IPS-15b (cell line): Measurements from ENCODE around the gene KCNQ1.

Source experiments
- H3K27me3 ChIP-seq: one replicate; pipeline ENCODE4 v1.6.1; 2013; ENCODE audit warnings: low read length; ENCODE audit not compliant: control insufficient read depth, insufficient read depth
- H3K36me3 ChIP-seq: one replicate; pipeline ENCODE4 v1.6.1; 2013; ENCODE audit warnings: low read length; ENCODE audit not compliant: control insufficient read depth, insufficient read depth
- H3K4me1 ChIP-seq: one replicate; pipeline ENCODE4 v1.6.1; 2013; ENCODE audit warnings: mild to moderate bottlenecking, low read length; ENCODE audit not compliant: control insufficient read depth, insufficient read depth
- H3K4me3 ChIP-seq: one replicate; pipeline ENCODE4 v1.5.1; 2013; ENCODE audit warnings: low read depth, low read length
- H3K9ac ChIP-seq: one replicate; pipeline ENCODE4 v1.6.1; 2013; ENCODE audit warnings: low read depth, mild to moderate bottlenecking, low read length
- H3K9me3 ChIP-seq: one replicate; pipeline ENCODE4 v1.6.1; 2013; ENCODE audit warnings: mild to moderate bottlenecking, low read length; ENCODE audit not compliant: control insufficient read depth, insufficient read depth

Gene KCNQ1

GRCh38 chr11:2402106-2402505 lies 42.7 kb upstream of the KCNQ1 start:
- peaks cover 24% of the 10 kb centered on the region for H3K36me3 ChIP-seq
- H3K27me3 ChIP-seq, result no peaks in the 10 kb centered on the region
- no peaks in the 10 kb centered on the region for H3K9me3 ChIP-seq
- H3K4me3 ChIP-seq, result peak overlapping the region; percentile 98
- no peak overlapping the region for H3K9ac ChIP-seq
- H3K4me1 ChIP-seq, result no peaks in the 10 kb centered on the region

DNA sequence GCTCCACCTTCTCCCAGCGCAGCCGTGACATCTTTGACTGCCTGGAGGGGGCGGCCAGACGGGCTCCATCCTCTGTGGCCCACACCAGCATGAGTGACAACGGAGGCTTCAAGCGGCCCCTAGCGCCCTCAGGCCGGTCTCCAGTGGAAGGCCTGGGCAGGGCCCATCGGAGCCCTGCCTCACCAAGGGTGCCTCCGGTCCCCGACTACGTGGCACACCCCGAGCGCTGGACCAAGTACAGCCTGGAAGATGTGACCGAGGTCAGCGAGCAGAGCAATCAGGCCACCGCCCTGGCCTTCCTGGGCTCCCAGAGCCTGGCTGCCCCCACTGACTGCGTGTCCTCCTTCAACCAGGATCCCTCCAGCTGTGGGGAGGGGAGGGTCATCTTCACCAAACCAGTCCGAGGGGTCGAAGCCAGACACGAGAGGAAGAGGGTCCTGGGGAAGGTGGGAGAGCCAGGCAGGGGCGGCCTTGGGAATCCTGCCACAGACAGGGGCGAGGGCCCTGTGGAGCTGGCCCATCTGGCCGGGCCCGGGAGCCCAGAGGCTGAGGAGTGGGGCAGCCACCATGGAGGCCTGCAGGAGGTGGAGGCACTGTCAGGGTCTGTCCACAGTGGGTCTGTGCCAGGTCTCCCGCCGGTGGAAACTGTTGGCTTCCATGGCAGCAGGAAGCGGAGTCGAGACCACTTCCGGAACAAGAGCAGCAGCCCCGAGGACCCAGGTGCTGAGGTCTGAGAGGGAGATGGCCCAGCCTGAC lies 41.7 kb upstream of the KCNQ1 start:
- Histone ChIP-seq H3K36me3 (peaks cover 23% of the 10 kb centered on the region), H3K9me3 (no peaks in the 10 kb centered on the region), H3K9ac (no peak overlapping the region), H3K27me3 (no peaks in the 10 kb centered on the region), H3K4me3 (no peak overlapping the region), H3K4me1 (no peaks in the 10 kb centered on the region)

GRCh38 chr11:2404735-2405196 lies 40.0 kb upstream of the KCNQ1 start:
- Histone ChIP-seq H3K27me3 (no peaks in the 10 kb centered on the region), H3K4me1 (no peaks in the 10 kb centered on the region), H3K9ac (no peak overlapping the region), H3K4me3 (no peak overlapping the region), H3K36me3 (peaks cover 19% of the 10 kb centered on the region), H3K9me3 (no peaks in the 10 kb centered on the region)

GRCh38 chr11:2406451-2406850 lies 38.4 kb upstream of the KCNQ1 start:
- no peak overlapping the region for H3K9ac ChIP-seq
- no peak overlapping the region for H3K4me3 ChIP-seq
- H3K27me3 ChIP-seq, result no peaks in the 10 kb centered on the region
- H3K9me3 ChIP-seq, result no peaks in the 10 kb centered on the region
- no peaks in the 10 kb centered on the region for H3K4me1 ChIP-seq
- peaks cover 15% of the 10 kb centered on the region for H3K36me3 ChIP-seq

DNA sequence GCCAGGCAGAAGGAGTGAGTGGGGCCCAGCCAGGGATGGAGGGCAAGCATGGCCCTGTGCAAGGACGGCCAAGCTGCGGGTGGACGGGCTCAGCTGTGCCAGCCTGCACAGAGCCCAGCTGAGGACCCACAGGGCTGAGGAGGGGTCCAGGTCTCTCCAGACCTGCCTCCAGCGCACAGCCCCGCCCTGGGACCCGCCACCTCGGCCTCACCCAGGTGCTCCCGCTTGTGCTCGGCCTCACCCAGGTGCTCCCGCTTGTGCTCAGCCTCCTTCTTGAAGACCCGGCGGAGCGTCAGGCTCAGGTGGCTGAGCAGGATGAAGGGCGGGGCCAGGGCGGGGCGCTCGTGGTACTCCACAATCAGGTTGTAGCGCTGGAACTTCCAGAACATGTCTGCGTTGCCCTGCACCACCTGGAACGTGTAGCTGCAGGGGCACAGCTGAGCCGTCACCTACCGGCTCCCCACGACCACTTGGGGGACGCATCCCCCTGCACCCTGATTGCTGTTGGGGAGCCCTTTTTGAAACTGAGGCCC lies 37.9 kb upstream of the KCNQ1 start:
- Histone ChIP-seq H3K9ac (no peak overlapping the region), H3K36me3 (peaks cover 15% of the 10 kb centered on the region), H3K4me3 (no peak overlapping the region), H3K9me3 (no peaks in the 10 kb centered on the region), H3K4me1 (no peaks in the 10 kb centered on the region), H3K27me3 (no peaks in the 10 kb centered on the region)

- Histone ChIP-seq H3K9me3 (no peaks in the 10 kb centered on the region), H3K4me3 (no peak overlapping the region), H3K27me3 (no peaks in the 10 kb centered on the region), H3K36me3 (no peaks in the 10 kb centered on the region), H3K9ac (no peak overlapping the region), H3K4me1 (no peaks in the 10 kb centered on the region)
Measured at GRCh38 chr11:2408671-2409070, 36.1 kb upstream of the KCNQ1 start.

- H3K9me3 ChIP-seq, result no peaks in the 10 kb centered on the region
- no peak overlapping the region for H3K9ac ChIP-seq
- H3K4me1 ChIP-seq, result no peaks in the 10 kb centered on the region
Measured at GRCh38 chr11:2409126-2409525, 35.7 kb upstream of the KCNQ1 start.

GRCh38 chr11:2409611-2410468 lies 35.0 kb upstream of the KCNQ1 start:
- no peak overlapping the region for H3K9ac ChIP-seq
- no peaks in the 10 kb centered on the region for H3K4me1 ChIP-seq
- no peaks in the 10 kb centered on the region for H3K36me3 ChIP-seq
- H3K9me3 ChIP-seq, result no peaks in the 10 kb centered on the region
- no peak overlapping the region for H3K4me3 ChIP-seq
- no peaks in the 10 kb centered on the region for H3K27me3 ChIP-seq

More at GRCh38 chr11:2409126-2409525, 35.7 kb upstream of the KCNQ1 start:
- Histone ChIP-seq H3K36me3 (no peaks in the 10 kb centered on the region), H3K27me3 (no peaks in the 10 kb centered on the region), H3K4me3 (no peak overlapping the region)

GRCh38 chr11:2410616-2411015 lies 34.2 kb upstream of the KCNQ1 start:
- no peaks in the 10 kb centered on the region for H3K9me3 ChIP-seq
- no peaks in the 10 kb centered on the region for H3K36me3 ChIP-seq
- H3K4me3 ChIP-seq, result no peak overlapping the region
- H3K9ac ChIP-seq, result no peak overlapping the region
- no peaks in the 10 kb centered on the region for H3K27me3 ChIP-seq
- no peaks in the 10 kb centered on the region for H3K4me1 ChIP-seq

DNA sequence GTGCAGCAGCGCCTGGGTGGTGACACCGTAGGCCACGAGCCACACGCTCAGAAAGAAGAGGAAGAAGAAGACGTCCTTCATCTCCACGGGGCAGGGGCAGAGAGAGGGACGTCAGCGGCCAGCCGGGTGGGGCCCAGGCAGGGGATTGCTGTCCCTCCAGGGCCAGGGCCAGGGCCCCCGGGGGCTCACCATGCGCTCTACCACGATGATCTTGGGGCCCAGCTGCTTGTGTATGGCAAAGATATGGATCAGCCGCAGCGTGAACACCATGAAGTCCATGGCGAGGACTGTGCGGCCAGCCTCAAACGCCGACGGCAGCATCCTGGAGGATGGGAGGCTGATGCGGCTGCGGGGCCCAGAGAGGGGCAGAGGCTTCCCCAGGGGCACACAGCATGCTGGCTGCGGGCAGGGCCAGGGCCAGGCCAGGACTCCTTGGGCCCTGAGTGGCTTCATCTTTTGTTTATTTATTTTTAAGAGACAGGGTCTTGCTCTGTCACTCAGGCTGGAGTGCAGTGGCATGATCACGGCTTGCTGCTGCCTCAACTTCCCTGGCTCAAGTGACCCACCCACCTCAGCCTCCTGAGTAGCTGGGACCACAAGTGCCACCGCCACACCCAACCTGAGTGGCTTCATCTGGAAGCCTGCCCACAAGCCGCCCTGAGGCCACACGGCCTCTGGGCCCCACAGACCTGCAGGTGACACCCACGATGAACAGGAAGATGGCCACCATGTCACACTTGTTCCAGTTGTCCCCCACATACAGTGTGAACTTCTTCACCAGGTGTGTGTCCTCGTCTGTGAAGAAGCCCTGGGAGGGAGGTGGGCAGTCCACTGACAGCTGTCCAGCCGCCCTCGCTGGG lies 33.1 kb upstream of the KCNQ1 start:
- Histone ChIP-seq H3K9ac (no peak overlapping the region), H3K36me3 (no peaks in the 10 kb centered on the region), H3K27me3 (no peaks in the 10 kb centered on the region), H3K9me3 (no peaks in the 10 kb centered on the region), H3K4me1 (no peaks in the 10 kb centered on the region), H3K4me3 (no peak overlapping the region)

DNA sequence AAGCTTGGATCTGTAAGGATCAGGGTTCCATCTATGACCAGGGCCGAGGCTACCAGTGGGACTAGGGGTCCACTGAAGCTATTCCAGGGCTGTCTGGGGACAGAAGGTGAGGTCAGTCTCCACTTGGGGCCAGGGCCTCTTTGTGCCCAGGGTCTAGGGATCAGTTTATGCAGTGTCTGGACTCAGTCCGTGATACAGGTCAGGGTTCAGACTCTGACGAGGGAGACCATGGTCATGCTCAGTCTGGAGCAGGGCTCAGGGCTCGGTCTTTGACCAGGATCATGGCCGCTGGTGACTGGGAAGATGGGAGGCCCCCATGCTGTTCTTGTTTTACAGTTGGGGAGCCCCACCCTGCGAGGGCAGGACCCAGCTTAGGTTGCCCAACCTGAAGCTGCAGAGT lies 32.5 kb upstream of the KCNQ1 start:
- Histone ChIP-seq H3K4me3 (no peak overlapping the region), H3K9me3 (no peaks in the 10 kb centered on the region), H3K27me3 (no peaks in the 10 kb centered on the region), H3K9ac (no peak overlapping the region), H3K4me1 (no peaks in the 10 kb centered on the region), H3K36me3 (no peaks in the 10 kb centered on the region)
